GM21528 (cell line): ENCODE measurements around the gene NPFF.

ENCODE experiments used
- ATAC-seq: cut with Tn5 transposase; IDR thresholded peaks from one replicate; pipeline ENCODE4 v1.9.1; 2021; ENCODE audit warnings: mild to moderate bottlenecking, moderate library complexity; ENCODE audit not compliant: unreplicated experiment, low FRiP score

Gene NPFF

GRCh38 chr12:53479331-53479730 lies 28.0 kb downstream of the NPFF start:
- no peak for ATAC-seq

GRCh38 chr12:53478865-53479264 lies 28.4 kb downstream of the NPFF start:
- no peak for ATAC-seq

- no peak for ATAC-seq
Observed at GRCh38 chr12:53476769-53477209, 30.5 kb downstream of the NPFF start.

GRCh38 chr12:53474819-53475218 lies 32.5 kb downstream of the NPFF start:
- no peak for ATAC-seq

- no peak for ATAC-seq
Observed at GRCh38 chr12:53474077-53474476, 33.2 kb downstream of the NPFF start.

DNA sequence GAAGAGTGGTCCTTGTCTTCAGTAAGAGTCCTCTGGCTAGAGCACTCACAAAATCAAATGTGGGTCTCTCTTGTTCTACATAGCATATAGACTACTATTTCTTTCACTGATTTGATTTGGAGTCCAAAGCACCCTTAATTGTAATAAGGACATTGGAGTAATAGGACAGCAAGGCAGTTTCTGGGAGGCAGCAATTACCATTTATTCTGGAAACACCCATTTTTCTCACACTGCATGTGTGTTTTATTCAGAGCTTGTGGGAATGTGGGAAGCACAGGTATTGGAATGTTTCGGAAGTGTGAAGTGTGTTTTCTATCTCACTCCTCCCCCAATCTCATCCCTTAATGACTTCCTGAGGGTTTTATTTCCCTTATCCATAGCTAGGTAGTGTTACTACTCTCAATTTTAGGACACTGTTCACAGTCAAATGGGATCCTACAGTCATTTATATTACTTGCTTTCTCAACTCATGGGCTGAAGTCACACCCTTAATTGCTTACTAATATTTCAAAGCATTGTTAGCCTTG lies 35.2 kb downstream of the NPFF start:
- no peak for ATAC-seq

DNA sequence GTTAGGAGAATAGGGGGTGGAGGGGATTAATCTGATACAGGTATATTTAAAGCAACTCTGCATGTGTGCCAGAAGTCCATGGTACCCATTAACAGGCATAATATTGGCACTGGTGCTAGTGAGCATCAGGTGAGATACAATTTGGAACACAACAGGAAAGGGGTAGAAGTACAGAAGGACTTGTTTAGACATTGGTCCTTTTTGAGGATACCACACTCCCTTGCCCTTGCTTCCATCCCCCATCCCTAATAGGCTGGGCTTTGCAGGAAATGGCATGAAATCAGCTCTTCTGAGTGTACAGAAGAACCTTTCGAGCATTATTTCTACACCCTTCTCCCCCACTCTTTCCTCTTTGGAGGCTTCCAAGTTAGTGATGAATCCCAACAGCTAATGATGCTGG lies 39.0 kb downstream of the NPFF start:
- no peak for ATAC-seq

GRCh38 chr12:53467880-53468279 lies 39.4 kb downstream of the NPFF start:
- no peak for ATAC-seq

GRCh38 chr12:53467082-53467481 lies 40.2 kb downstream of the NPFF start:
- no peak for ATAC-seq

- no peak for ATAC-seq
Observed at GRCh38 chr12:53466640-53467039, 40.6 kb downstream of the NPFF start.

GRCh38 chr12:53465679-53466078 lies 41.6 kb downstream of the NPFF start:
- ATAC-seq = no peak

DNA sequence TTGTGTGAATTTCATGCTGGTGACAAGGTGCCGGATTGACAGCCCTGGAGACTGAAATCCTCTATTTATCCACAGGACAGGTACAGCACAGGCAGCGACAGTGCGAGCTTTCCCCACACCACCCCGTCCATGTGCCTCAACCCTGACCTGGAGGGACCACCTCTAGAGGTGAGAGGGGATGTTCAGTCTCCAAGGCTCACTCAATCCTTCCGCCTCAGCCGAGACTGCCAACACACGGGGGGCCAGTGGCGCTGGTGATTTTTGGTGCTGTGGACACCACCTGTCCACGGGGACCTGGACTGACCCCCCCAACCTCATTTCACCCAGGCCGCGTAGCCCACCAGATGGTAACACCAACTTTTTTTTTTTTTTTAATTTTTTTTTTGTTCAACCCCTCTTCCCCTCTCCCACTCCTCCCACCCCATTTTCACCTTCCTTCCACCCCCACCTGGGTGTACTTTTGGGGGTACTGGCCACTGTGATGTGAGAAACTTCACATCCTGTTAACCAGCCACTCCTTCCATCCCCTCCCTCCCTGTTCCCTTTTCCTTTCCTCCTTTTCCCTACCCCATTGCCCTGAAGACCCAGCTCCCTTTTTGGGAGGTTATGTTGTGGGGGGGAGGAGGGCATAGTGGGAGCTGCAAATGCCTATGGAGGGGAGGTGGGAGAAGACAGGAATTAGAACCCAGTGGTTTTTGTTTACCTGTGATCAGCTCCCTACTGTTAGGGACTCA lies 42.4 kb downstream of the NPFF start:
- no peak for ATAC-seq

- ATAC-seq = no peak
Observed at GRCh38 chr12:53463802-53464560, 43.3 kb downstream of the NPFF start.

- ATAC-seq = no peak
Observed at GRCh38 chr12:53462935-53463334, 44.3 kb downstream of the NPFF start.

- no peak for ATAC-seq
Observed at GRCh38 chr12:53461591-53461990, 45.7 kb downstream of the NPFF start.

- ATAC-seq = no peak
Observed at GRCh38 chr12:53461059-53461458, 46.2 kb downstream of the NPFF start.

GRCh38 chr12:53459097-53459496 lies 48.2 kb downstream of the NPFF start:
- ATAC-seq = no peak
